Stomach (tissue), 4 donors: ENCODE measurements around the gene SURF6.

Experiments
- CTCF ChIP-seq, 7 experiments: fragments of 450-650 bp in 4 of 7; fragments of 200-600 bp in 3 of 7; sonication (generic) in 3 of 7; IDR thresholded peaks; one replicate each; pipeline ENCODE4 v1.5.1; 2016 to 2019; ENCODE audit warnings: antibody characterized with exemption in 7 of 7, control low read depth in 2 of 7, mild to moderate bottlenecking in 1 of 7
- EP300 ChIP-seq: sonication (generic); formaldehyde crosslinking; IDR thresholded peaks from one replicate; pipeline ENCODE4 v1.6.1; 2017; ENCODE audit warnings: antibody characterized with exemption
- POLR2A ChIP-seq, 4 donors: fragments of 450-650 bp; IDR thresholded peaks; one replicate each; pipeline ENCODE4 v1.6.1; 2016; ENCODE audit warnings: antibody characterized with exemption in 4 of 4, control low read depth in 2 of 4, mild to moderate bottlenecking in 1 of 4, moderate library complexity in 1 of 4

GRCh38 chr9:133315997-133316396 is 20.0 kb downstream of the SURF6 start:
- TF ChIP-seq CTCF (IDR thresholded peaks at IDR 0.05) (no peak), POLR2A (IDR thresholded peaks at IDR 0.05) (no peak), EP300 (no peak)
